ENCODE data around the gene RMND1.
A peak's percentile ranks its signal among the peaks of the same experiment; 100 is the strongest.

The RMND1 gene

DNA sequence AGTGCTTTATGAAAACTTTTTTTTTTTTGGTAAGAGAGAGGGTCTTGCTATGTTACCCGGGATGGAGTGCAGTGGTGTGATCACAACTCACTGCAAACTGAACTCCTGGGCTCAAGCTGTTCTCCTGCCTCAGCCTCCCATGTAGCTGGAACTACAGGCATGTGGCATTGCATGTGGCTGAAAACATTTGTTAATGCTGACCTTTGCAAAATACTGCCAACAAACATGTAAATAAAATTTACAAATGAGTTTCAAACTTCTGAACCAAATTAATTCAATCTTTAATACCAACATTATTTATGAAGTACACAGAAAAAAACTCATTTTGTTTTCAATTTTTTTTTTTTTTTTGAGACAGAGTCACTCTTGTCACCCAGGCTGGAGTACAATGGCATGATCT, 34.4 kb downstream of the RMND1 start:
- DNase-seq (ENCODE audit: low spot score) = no peak

- no peak for DNase-seq (ENCODE audit: low spot score)
These were observed 37.2 kb downstream of the RMND1 start for GRCh38 chr6:151414641-151415260.

DNA sequence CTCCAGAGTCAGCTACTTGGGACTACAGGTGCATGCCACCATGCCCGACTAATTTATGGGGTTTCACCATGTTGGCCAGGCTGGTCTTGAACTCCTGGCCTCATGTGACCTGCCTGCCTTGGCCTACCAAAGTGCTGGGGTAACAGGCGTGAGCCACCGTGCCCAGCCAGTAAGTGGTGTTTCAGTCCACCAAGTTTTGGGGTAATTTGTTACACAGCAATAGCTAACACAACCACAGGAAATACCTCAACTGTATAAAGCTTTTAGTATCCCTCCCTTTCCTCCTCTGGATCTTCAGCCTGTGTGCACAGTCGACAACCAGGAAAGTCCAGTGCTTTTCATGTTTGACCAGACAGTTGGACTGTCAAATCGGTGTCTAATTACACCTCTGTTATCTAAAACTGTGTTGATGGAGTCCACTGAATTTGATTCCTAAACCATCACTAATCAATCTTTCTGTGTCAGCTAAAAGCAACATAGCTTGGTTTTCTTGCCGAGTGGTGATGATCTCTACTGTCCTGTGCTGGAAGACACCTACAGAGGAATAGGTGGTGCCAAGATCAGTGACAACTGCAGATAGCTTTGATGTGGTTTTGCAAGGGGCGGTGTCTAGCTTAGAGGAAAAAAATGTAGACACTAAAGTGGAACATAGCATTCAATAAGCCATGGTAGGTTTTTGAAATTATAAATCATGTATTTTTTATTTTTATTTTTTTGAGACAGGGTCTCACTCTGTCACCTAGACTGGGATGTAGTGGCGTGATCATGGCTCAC, 38.4 kb downstream of the RMND1 start:
- DNase-seq (ENCODE audit: low spot score) = no peak

DNA sequence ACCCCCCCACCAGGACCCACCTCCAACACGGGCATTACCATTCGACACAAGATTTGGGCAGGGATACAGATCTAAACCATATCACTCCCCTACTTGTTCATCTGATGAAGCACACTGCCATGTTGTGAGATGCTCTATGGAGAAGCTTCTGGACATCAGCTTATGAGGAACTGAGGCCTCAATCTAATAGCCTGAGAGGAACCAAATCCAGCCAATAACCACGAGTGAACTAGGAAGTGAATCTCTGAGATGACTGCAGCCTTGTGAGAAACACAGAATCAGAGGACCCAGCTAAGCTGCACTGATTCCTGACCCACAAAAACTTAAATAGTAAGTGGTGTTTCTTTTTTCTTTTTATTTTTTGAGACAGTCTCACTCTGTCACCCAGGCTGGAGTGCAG, 39.0 kb downstream of the RMND1 start:
- no peak for DNase-seq (ENCODE audit: low spot score)

GRCh38 chr6:151409679-151410078, 42.2 kb downstream of the RMND1 start:
- DNase-seq (ENCODE audit: low spot score) = no peak

GRCh38 chr6:151409260-151409659, 42.7 kb downstream of the RMND1 start:
- DNase-seq (ENCODE audit: low spot score) = no peak

- DNase-seq (ENCODE audit: low spot score) = no peak
These were observed 43.1 kb downstream of the RMND1 start for GRCh38 chr6:151408858-151409257.

DNA sequence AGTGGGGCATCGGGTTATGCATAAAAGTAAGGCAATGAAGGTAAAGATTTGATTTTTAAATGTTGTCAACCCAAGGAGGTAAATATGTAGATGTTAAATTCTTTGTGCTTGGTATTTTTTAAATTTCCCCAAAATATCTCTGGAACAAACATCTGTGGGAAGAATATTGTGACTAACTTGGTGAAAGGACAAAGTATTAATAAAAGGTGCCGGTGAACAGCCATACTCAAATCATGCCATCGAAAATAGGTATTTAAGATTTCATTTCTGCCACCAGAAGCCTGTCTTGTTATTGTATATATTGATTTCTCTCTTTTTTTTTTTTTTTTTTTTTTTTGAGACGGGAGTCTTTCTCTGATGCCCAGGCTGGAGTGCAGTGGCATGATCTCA, 48.0 kb downstream of the RMND1 start:
- DNase-seq (ENCODE audit: low spot score) = no peak

DNA sequence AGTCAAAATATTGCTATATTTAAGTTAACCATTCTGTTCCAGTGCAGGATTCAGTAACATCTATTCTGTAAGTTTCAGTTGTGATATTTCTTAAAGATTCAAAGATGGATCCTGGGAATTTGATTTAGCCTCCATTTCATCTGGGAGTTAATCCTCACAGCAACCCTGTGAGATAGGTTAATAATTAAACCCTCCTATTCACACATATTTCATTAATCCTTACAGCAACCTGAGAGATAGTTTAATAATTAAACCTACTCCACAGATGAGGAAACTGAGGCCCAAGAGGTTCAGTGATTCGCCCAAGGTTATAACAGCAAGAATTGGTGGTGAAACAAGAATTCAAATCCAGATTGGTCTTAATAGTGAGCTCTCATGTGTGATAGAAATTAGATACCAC, 49.7 kb downstream of the RMND1 start:
- no peak for DNase-seq (ENCODE audit: low spot score)

DNA sequence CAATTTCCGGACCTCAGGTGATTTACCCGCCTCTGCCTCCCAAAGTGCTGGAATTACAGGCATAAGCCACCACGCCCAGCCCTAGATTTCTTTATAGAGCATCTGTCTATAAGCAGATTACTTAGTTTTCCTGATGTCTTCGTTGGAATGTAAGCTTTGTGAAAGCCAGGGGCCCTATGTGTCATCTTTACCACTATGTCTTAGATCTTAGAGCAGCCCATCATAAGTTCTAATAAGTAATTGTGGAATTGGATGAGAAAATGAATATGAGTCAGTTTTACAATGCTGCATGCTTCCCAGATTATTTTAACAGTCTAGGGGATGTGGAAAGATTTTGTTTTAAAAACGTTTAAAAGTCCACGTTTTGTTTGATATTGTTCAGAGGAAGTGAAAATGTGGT, 51.5 kb downstream of the RMND1 start:
- no peak for DNase-seq (ENCODE audit: low spot score)

DNA sequence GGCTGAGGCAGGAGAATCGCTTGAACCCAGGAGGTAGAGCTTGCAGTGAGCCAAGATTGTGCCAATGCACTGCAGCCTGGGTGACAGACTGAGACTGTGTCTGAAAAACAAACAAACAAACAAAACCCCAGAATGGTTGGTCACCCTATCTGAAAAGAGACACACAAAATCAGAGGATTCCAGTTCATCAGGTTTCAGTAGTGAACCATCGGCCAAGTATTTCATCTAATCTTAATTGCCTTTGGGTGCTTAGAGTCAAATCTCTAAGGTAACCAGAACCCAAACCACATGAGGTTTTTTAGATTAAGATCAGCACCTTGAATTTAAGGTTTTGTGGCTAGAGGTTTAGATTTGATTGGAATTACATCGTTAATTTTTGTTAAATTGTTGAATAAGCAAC, 52.2 kb downstream of the RMND1 start:
- no peak for DNase-seq (ENCODE audit: low spot score)

DNA sequence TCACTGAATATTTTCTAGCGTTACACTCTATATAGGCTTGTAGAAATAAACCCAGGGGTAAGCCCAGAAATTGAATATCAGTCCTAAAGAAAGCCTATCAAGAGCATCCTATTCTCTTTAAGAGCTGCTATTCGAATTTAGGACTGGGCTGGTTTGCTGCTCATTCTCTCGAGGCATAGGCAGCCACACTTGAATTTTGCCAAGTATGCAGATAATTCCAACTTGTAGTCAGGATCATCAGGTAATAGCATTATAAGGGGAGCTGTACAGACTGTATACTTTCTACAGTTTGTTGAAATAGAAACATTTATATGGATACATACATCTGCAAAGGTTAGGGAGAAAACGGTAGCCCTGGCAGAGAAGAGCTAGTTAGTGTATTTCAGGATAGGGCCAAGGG, 58.5 kb downstream of the RMND1 start:
- DNase-seq (ENCODE audit: low spot score) = no peak

GRCh38 chr6:151392427-151392826, 59.5 kb downstream of the RMND1 start:
- DNase-seq (ENCODE audit: low spot score) = no peak

DNA sequence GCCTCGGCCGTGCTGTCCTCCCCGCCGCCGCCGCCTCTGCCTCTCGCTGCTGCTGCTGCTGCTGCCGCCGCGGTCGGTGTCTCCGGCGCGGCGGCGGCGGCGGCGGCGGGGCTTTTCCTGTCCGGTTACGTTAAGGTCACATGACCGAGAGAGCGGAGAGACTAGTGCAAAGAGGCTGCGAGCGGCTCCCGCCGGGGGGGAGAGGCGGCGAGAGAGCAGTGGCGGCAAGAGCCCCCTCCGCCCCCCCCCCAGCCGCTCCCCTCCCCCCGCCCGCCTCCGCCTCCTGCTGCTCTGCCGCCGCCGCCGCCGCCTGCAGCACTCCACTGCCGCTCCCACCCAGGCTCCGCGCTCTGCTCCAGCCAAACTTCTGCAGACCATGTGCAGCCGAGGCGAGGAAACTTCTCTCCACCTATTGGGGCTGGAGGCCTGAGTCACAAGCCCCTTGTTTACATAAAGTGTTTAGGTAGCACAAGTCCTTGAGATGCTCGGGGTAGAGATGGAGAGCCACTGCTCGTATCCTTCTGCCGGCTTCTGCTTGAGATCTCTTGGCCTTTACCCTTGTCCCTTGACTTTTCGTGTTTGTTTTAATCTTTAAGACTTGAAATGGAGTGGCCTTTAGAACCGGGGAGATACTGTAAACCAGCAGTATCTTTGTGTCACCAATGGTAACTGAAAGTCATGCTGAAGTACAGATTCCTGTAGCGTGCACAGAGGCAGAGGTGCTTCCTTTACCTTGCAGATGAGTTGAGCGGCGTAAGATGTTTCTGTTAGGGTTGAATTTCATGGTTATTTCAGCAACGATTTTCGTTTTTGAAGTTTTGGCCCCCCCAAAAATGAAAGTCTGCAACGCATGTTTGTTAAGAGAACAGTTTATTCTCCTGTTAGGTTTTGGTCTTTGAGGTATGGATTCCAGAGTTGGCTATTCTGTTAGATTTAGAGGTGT, 60.2 kb downstream of the RMND1 start, which contains the start of gene ZBTB2:
Gene ZBTB2 (minus strand): TSS at position 89 of the 943 bp plus-strand sequence. CDS start 17,922 bp downstream, outside the sequence.
- DNase-seq (ENCODE audit: low spot score) = peak; percentile 70

DNA sequence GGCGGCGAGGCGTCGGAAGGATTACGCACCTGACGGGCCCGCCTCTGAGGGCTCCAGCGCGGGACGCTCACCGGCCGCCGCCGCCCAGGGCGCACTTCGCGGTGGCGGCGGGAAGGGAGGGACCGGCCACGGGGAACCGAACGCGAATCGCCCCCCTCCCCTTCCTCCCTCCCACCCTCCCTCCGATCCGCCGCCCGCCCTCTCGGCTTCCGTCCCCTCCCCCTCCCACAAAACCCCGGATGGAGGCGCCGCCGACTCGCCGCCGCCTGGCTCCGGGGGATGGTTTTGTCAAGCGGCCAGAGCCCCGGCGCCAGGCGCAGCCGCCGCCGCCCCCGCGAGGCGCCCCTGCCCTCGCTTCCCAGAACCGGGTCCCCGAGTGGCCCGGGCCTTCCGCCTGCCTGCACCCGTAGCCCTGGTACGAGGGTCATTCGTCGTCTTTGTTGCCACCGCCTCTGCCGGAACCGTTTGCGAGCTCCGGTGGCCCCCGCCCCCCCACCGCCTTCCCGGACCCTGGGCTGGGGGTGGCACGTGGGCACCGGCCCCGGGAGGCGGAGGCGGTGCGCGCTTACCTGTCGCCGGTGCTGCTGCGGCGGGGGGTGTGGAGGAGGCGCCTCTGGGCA, 61.0 kb downstream of the RMND1 start:
- peak; percentile 77 for DNase-seq (ENCODE audit: low spot score)

DNA sequence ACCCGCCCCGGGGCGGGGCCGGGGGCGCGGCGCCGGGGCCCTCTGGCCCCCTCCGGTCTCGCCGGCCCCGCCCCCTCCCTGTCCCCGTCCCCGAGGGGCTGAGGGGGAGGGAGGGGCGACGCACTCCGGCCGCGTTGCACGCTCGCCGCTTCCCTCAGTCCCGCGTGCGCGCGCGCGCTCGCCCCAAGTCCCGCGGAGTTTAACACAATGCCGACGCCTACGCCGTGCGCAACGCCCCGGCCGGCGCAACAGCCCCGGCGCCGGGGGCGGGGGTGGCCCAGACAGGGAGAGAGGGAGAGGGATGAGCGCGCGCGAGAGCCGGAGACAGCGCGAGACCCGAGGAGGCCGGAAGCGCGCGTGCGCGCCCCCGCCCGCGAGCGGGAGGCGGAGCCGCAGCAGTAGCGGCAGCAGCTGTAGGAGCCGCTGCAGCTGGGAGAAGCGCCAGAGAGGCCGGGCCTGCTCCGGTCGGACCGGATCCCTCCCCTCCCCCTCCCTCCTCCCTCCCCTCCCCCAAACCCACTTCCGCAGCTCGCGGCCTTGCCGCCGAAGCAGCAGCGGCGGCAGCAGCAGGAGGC, 61.6 kb downstream of the RMND1 start:
- peak; percentile 95 for DNase-seq (ENCODE audit: low spot score)

GRCh38 chr6:151389618-151390275, 62.2 kb downstream of the RMND1 start:
- DNase-seq (ENCODE audit: low spot score) = peak; percentile 55

GRCh38 chr6:151388997-151389617, 62.8 kb downstream of the RMND1 start:
- no peak for DNase-seq (ENCODE audit: low spot score)

- DNase-seq (ENCODE audit: low spot score) = no peak
These were observed 63.7 kb downstream of the RMND1 start for GRCh38 chr6:151388236-151388635.

DNA sequence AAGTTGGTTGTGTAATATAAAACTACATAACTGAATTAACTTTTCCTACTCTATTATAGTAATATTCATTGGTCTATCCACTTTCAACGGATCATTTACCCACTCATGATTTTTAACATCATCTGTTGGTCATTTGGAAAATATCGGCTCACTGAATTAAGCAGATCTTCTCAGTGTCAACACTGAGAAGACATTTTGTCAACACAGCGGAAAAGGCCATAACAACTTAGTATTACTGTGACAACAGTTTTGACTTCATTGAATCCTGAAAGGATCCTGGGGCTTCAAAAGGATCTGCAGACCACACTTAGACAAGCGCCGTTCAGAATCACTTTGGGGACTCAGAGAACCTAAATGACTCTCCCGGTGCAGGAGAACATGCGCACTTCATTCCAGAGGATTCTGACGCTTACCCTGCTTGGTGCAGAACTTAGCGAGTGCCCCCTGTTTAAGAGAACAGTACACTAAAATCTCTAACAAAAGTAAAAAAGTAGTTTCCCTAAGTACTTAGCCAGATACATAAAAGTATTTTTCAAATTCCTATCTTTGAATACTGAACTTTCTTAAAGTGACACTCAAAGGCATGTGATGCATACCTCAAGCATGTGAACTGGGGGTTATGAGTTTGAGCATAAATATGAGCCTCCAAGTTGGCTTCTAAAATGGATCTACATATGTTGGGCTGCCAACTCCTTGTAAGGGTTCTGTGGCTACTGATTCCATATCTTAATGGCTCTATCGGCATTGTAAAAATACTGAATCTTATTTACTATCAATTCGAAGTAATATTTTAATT, 64.6 kb downstream of the RMND1 start:
- DNase-seq (ENCODE audit: low spot score) = peak; percentile 72
